Parathyroid adenoma (tissue), 2 donors: ENCODE measurements around the gene ARHGAP8.

Experiments used
- H2AFZ ChIP-seq: fragments of 300-600 bp; sonication (generic); one replicate; pipeline ENCODE4 v1.7.0; 2017; ENCODE audit warnings: antibody characterized with exemption, mild to moderate bottlenecking
- H3K27ac ChIP-seq: fragments of 300-600 bp; sonication (generic); one replicate; pipeline ENCODE4 v1.7.0; 2017
- H3K27me3 ChIP-seq: fragments of 300-600 bp; sonication (generic); one replicate; pipeline ENCODE4 v1.7.0; 2017; ENCODE audit warnings: low read length; ENCODE audit not compliant: control insufficient read depth, insufficient read depth
- H3K36me3 ChIP-seq: fragments of 300-600 bp; sonication (generic); one replicate; pipeline ENCODE4 v1.7.0; 2017; ENCODE audit warnings: low read length; ENCODE audit not compliant: control insufficient read depth, insufficient read depth
- H3K4me1 ChIP-seq: fragments of 300-600 bp; sonication (generic); one replicate; pipeline ENCODE4 v1.7.0; 2017; ENCODE audit warnings: control low read depth
- H3K4me2 ChIP-seq: fragments of 300-600 bp; sonication (generic); one replicate; pipeline ENCODE4 v1.7.0; 2017; ENCODE audit warnings: low read length
- H3K4me3 ChIP-seq: fragments of 300-600 bp; sonication (generic); one replicate; pipeline ENCODE4 v1.7.0; 2017; ENCODE audit warnings: low read depth, low read length
- H3K79me2 ChIP-seq: fragments of 300-600 bp; sonication (generic); one replicate; pipeline ENCODE4 v1.7.0; 2017; ENCODE audit warnings: control low read depth
- H3K9ac ChIP-seq: fragments of 300-600 bp; sonication (generic); one replicate; pipeline ENCODE4 v1.7.0; 2017; ENCODE audit warnings: mild to moderate bottlenecking
- H3K9me3 ChIP-seq: fragments of 300-600 bp; sonication (generic); one replicate; pipeline ENCODE4 v1.7.0; 2017; ENCODE audit warnings: low read length; ENCODE audit not compliant: control insufficient read depth
- CTCF ChIP-seq: fragments of 300-600 bp; sonication (generic); IDR thresholded peaks from one replicate; pipeline ENCODE4 v1.7.0; 2017; ENCODE audit warnings: antibody characterized with exemption, mild to moderate bottlenecking
- donor health status: primary hyperparathyroidism.

The ARHGAP8 gene

GRCh38 chr22:44706488-44706887 is 45.9 kb upstream of the ARHGAP8 start:
- H3K4me1 ChIP-seq, result peaks cover 2% of the 10 kb centered on the region
- no peaks in the 10 kb centered on the region for H3K27me3 ChIP-seq
- H3K9ac ChIP-seq, result no peak overlapping the region

GRCh38 chr22:44707178-44707577 is 45.2 kb upstream of the ARHGAP8 start:
- no peak for TF ChIP-seq CTCF
- Histone ChIP-seq H3K4me2 (no peak overlapping the region), H3K9me3 (no peaks in the 10 kb centered on the region), H3K79me2 (peaks cover 5% of the 10 kb centered on the region), H3K36me3 (no peaks in the 10 kb centered on the region), H2AFZ (no peak overlapping the region), H3K27me3 (no peaks in the 10 kb centered on the region), H3K4me1 (no peaks in the 10 kb centered on the region), H3K4me3 (no peak overlapping the region), H3K27ac (no peak overlapping the region), H3K9ac (no peak overlapping the region)

More at GRCh38 chr22:44706488-44706887, 45.9 kb upstream of the ARHGAP8 start:
- Histone ChIP-seq H3K79me2 (peaks cover 5% of the 10 kb centered on the region), H3K36me3 (no peaks in the 10 kb centered on the region), H2AFZ (no peak overlapping the region), H3K4me2 (no peak overlapping the region), H3K27ac (no peak overlapping the region), H3K9me3 (no peaks in the 10 kb centered on the region), H3K4me3 (no peak overlapping the region)
- no peak for TF ChIP-seq CTCF

- Histone ChIP-seq H3K27me3 (no peaks in the 10 kb centered on the region), H3K27ac (no peak overlapping the region), H3K9ac (no peak overlapping the region), H3K79me2 (peaks cover 5% of the 10 kb centered on the region), H3K36me3 (no peaks in the 10 kb centered on the region), H3K4me3 (no peak overlapping the region), H3K9me3 (no peaks in the 10 kb centered on the region), H3K4me1 (no peaks in the 10 kb centered on the region), H3K4me2 (no peak overlapping the region), H2AFZ (no peak overlapping the region)
- TF ChIP-seq CTCF, result no peak
Observed at GRCh38 chr22:44707752-44708151, 44.6 kb upstream of the ARHGAP8 start.

GRCh38 chr22:44709881-44710392 is 42.4 kb upstream of the ARHGAP8 start:
- no peaks in the 10 kb centered on the region for H3K9me3 ChIP-seq
- TF ChIP-seq CTCF, result no peak
- no peaks in the 10 kb centered on the region for H3K36me3 ChIP-seq
- no peak overlapping the region for H3K4me2 ChIP-seq
- no peak overlapping the region for H3K9ac ChIP-seq
- peaks cover 2% of the 10 kb centered on the region for H3K79me2 ChIP-seq
- H3K27me3 ChIP-seq, result no peaks in the 10 kb centered on the region
- no peak overlapping the region for H3K4me3 ChIP-seq
- no peak overlapping the region for H2AFZ ChIP-seq
- no peaks in the 10 kb centered on the region for H3K4me1 ChIP-seq
- no peak overlapping the region for H3K27ac ChIP-seq

GRCh38 chr22:44710474-44711240 is 41.7 kb upstream of the ARHGAP8 start:
- TF ChIP-seq CTCF, result no peak
- H3K27ac ChIP-seq, result no peak overlapping the region
- no peaks in the 10 kb centered on the region for H3K4me1 ChIP-seq
- no peaks in the 10 kb centered on the region for H3K9me3 ChIP-seq
- H2AFZ ChIP-seq, result no peak overlapping the region
- peaks cover 2% of the 10 kb centered on the region for H3K79me2 ChIP-seq
- no peaks in the 10 kb centered on the region for H3K27me3 ChIP-seq
- H3K36me3 ChIP-seq, result no peaks in the 10 kb centered on the region
- H3K4me2 ChIP-seq, result no peak overlapping the region
- no peak overlapping the region for H3K4me3 ChIP-seq
- no peak overlapping the region for H3K9ac ChIP-seq
